Keratinocyte (primary cell): Measurements from ENCODE around the gene U2AF1L4. TPM values are rescaled to one million over a fixed set of nuclear protein-coding genes. Genes with fewer than 3 reads are reported as not detected.

Source experiments
- DNase-seq: peaks from one replicate; pipeline ENCODE4 v3.0.0-alpha.2; 2011; ENCODE audit warnings: low read depth, missing footprints, low spot score
- FAIRE-seq: peaks from 2 replicates; lab custom pipeline; 2011; peaks lifted over from hg19 to GRCh38; lab: Jason Lieb, UNC
- H2AFZ ChIP-seq: 2 replicates; pipeline ENCODE4 v1.6.0; 2012; ENCODE audit warnings: low read length, control low read depth, inconsistent platforms; ENCODE audit not compliant: control insufficient read depth
- H3K27ac ChIP-seq: 2 replicates; pipeline ENCODE4 v1.5.1; 2011; ENCODE audit warnings: low read length; ENCODE audit not compliant: control insufficient read depth, insufficient read depth
- H3K27me3 ChIP-seq: 3 replicates; pipeline ENCODE4 v1.6.0; 2011; ENCODE audit warnings: low read length; ENCODE audit not compliant: control insufficient read depth, insufficient read depth; ENCODE audit errors: extremely low read depth
- H3K36me3 ChIP-seq, 2 experiments: 2 replicates in 1 of 2; 3 replicates in 1 of 2; pipeline ENCODE4 v1.5.1; 2011; ENCODE audit warnings: low read length in 2 of 2, mild to moderate bottlenecking in 1 of 2; ENCODE audit not compliant: control insufficient read depth in 2 of 2, insufficient read depth in 2 of 2; ENCODE audit errors: extremely low read depth in 1 of 2
- H3K4me1 ChIP-seq: 3 replicates; pipeline ENCODE4 v1.5.1; 2011; ENCODE audit warnings: low read length; ENCODE audit not compliant: control insufficient read depth, insufficient read depth; ENCODE audit errors: extremely low read depth
- H3K4me2 ChIP-seq: 3 replicates; pipeline ENCODE4 v1.6.0; 2011; ENCODE audit warnings: low read depth, low read length; ENCODE audit not compliant: control insufficient read depth, insufficient read depth; ENCODE audit errors: extremely low read depth
- H3K4me3 ChIP-seq, 3 experiments: fragments of 200-600 bp in 1 of 3; sonication (generic) in 1 of 3; 2 replicates in 2 of 3; 3 replicates in 1 of 3; pipeline ENCODE4 v1.5.1; 2011 to 2016; ENCODE audit warnings: low read length in 3 of 3, mild to moderate bottlenecking in 3 of 3, control low read depth in 2 of 3, inconsistent platforms in 1 of 3, low read depth in 1 of 3, mixed read lengths in 1 of 3, mixed run types in 1 of 3, moderate library complexity in 1 of 3; ENCODE audit not compliant: control insufficient read depth in 2 of 3, insufficient read depth in 2 of 3; ENCODE audit errors: extremely low read depth in 1 of 3
- H3K79me2 ChIP-seq: 2 replicates; pipeline ENCODE4 v1.6.0; 2012; ENCODE audit warnings: low read length; ENCODE audit not compliant: control insufficient read depth, insufficient read depth
- H3K9ac ChIP-seq: 3 replicates; pipeline ENCODE4 v1.6.0; 2011; ENCODE audit warnings: low read length; ENCODE audit not compliant: control insufficient read depth, insufficient read depth; ENCODE audit errors: extremely low read depth
- H3K9me1 ChIP-seq: 3 replicates; pipeline ENCODE4 v1.6.0; 2011; ENCODE audit warnings: low read length; ENCODE audit not compliant: control insufficient read depth, insufficient read depth; ENCODE audit errors: extremely low read depth
- H3K9me3 ChIP-seq: 2 replicates; pipeline ENCODE4 v1.5.1; 2012; ENCODE audit warnings: low read depth, low read length; ENCODE audit not compliant: control insufficient read depth
- H4K20me1 ChIP-seq: 3 replicates; pipeline ENCODE4 v1.6.0; 2011; ENCODE audit warnings: low read length; ENCODE audit not compliant: control insufficient read depth, insufficient read depth; ENCODE audit errors: extremely low read depth
- EZH2 ChIP-seq: IDR thresholded peaks from one replicate; pipeline ENCODE4 v1.6.1; 2012; ENCODE audit warnings: inconsistent platforms, mild to moderate bottlenecking, low read length, moderate library complexity
- dilution Hi-C: fragments of 300-500 bp; cut with MboI; formaldehyde crosslinking; loops from one replicate; pipeline ENCODE4 v1.7.0; 2020; ENCODE audit warnings: low sequenced_read_pairs; ENCODE audit not compliant: extremely low pct_ligation_motif_present
- polyA plus RNA-seq, 5 experiments: library from polyadenylated mRNA; depleted of rRNA in 3 of 5; stranded (reverse) in 3 of 5; stranded (forward) in 1 of 5; unstranded in 1 of 5; fragments of >200 nt; gene quantifications; 1 replicate in 1 of 5; 2 replicates in 3 of 5; 3 replicates in 1 of 5; pipeline versions ENCODE4 v1.2.1 to v1.2.3, GENCODE V29; 2011 to 2012; ENCODE audit warnings: missing spikeins in 2 of 5, low read depth in 1 of 5, low replicate concordance in 1 of 5
- TF ChIP-seq, protein P1 (sequence below), 3 experiments: IDR thresholded peaks in 1 of 3; conservative IDR thresholded peaks in 1 of 3; optimal IDR thresholded peaks in 1 of 3; 2 replicates in 2 of 3; 3 replicates in 1 of 3; pipeline versions ENCODE3 to v1.5.1; 2011; ENCODE audit warnings: low read length in 3 of 3, mild to moderate bottlenecking in 3 of 3, moderate library complexity in 2 of 3, control low read depth in 1 of 3, inconsistent platforms in 1 of 3; ENCODE audit not compliant: insufficient read depth in 2 of 3; ENCODE audit errors: extremely low read depth in 1 of 3

U2AF1L4 gene
- polyA plus RNA-seq, 1 donor (not counting 4 experiments of a cell fraction or from before 2014, with no cell fraction given) = 8.9 TPM

GRCh38 chr19:35757231-35757748, 12.1 kb upstream of the U2AF1L4 start:
- Histone ChIP-seq H3K4me2 (peak overlapping the region; percentile 82), H4K20me1 (no peaks in the 10 kb centered on the region), H3K27ac (peak overlapping the region; percentile 43), H3K9me3 (no peaks in the 10 kb centered on the region), H3K4me1 (peaks cover 23% of the 10 kb centered on the region), H3K36me3 (peaks cover 17 to 20% of the 10 kb centered on the region in 2 experiments), H2AFZ (peak overlapping the region; percentile 15), H3K9me1 (no peaks in the 10 kb centered on the region), H3K4me3 (peak overlapping the region; percentile 53 to 92 (median 65)), H3K27me3 (no peaks in the 10 kb centered on the region), H3K79me2 (peaks cover 20% of the 10 kb centered on the region), H3K9ac (peak overlapping the region; percentile 52)
- no peak for DNase-seq
- dilution Hi-C loops = no loop called here
- no peak for TF ChIP-seq EZH2
- TF ChIP-seq, protein P1, sequence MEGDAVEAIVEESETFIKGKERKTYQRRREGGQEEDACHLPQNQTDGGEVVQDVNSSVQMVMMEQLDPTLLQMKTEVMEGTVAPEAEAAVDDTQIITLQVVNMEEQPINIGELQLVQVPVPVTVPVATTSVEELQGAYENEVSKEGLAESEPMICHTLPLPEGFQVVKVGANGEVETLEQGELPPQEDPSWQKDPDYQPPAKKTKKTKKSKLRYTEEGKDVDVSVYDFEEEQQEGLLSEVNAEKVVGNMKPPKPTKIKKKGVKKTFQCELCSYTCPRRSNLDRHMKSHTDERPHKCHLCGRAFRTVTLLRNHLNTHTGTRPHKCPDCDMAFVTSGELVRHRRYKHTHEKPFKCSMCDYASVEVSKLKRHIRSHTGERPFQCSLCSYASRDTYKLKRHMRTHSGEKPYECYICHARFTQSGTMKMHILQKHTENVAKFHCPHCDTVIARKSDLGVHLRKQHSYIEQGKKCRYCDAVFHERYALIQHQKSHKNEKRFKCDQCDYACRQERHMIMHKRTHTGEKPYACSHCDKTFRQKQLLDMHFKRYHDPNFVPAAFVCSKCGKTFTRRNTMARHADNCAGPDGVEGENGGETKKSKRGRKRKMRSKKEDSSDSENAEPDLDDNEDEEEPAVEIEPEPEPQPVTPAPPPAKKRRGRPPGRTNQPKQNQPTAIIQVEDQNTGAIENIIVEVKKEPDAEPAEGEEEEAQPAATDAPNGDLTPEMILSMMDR (optimal IDR thresholded peaks at IDR 0.05 in 1 of 3, IDR thresholded peaks at IDR 0.05 in 1 of 3, conservative IDR thresholded peaks at IDR 0.05 in 1 of 3; ENCODE audit: extremely low read depth in 1 of 3, insufficient read depth in 2 of 3, low read length in 3 of 3) = no peak
- FAIRE-seq = no peak

GRCh38 chr19:35756377-35757230, 11.4 kb upstream of the U2AF1L4 start, which contains the start of gene HSPB6:
Gene HSPB6 (minus strand): TSS chr19:35757029. CDS start chr19:35757008, 21 bp downstream.
- Histone ChIP-seq H3K9me3 (no peaks in the 10 kb centered on the region), H3K36me3 (peaks cover 19 to 20% of the 10 kb centered on the region in 2 experiments), H3K4me2 (peak within 1 kb of the TSS; percentile 82), H3K4me3 (peak within 1 kb of the TSS; percentile 65 to 95 (median 92)), H3K9ac (peak within 1 kb of the TSS; percentile 52), H2AFZ (peak within 1 kb of the TSS; percentile 15), H3K4me1 (peaks cover 23% of the 10 kb centered on the region), H3K79me2 (peaks cover 20% of the 10 kb centered on the region), H3K27me3 (no peaks in the 10 kb centered on the region), H4K20me1 (no peaks in the 10 kb centered on the region), H3K27ac (peak within 1 kb of the TSS; percentile 43), H3K9me1 (no peaks in the 10 kb centered on the region)
- TF ChIP-seq, protein P1 (optimal IDR thresholded peaks at IDR 0.05 in 1 of 3, IDR thresholded peaks at IDR 0.05 in 1 of 3, conservative IDR thresholded peaks at IDR 0.05 in 1 of 3; ENCODE audit: extremely low read depth in 1 of 3, insufficient read depth in 2 of 3, low read length in 3 of 3) = no peak
- no peak for TF ChIP-seq EZH2
- no peak for DNase-seq
- no peak for FAIRE-seq
- dilution Hi-C loops = no loop called here
